Tibial nerve (tissue), 4 donors: Measurements from ENCODE around the gene REEP6. TPM values are rescaled to one million over a fixed set of nuclear protein-coding genes. Genes with fewer than 3 reads are reported as not detected.

Experiments
- DNase-seq, 2 donors: peaks; one replicate each; pipeline ENCODE4 v3.0.0-alpha.2; 2019; ENCODE audit warnings: low spot score in 2 of 2
- H3K27ac ChIP-seq, 4 donors: fragments of 200-600 bp; sonication (generic) in 3 of 4; one replicate each; pipeline ENCODE4 v1.5.1; 2017 to 2019; ENCODE audit warnings: mild to moderate bottlenecking in 1 of 4
- H3K27me3 ChIP-seq, 2 donors: fragments of 200-600 bp; sonication (generic) in 1 of 2; one replicate each; pipeline versions ENCODE4 v1.5.1 to v1.6.0; 2017 to 2019
- H3K36me3 ChIP-seq, 3 donors: fragments of 200-600 bp; sonication (generic); one replicate each; pipeline ENCODE4 v1.5.1; 2018 to 2019
- H3K4me1 ChIP-seq, 4 donors: fragments of 200-600 bp; sonication (generic) in 3 of 4; one replicate each; pipeline ENCODE4 v1.5.1; 2017 to 2019
- H3K4me3 ChIP-seq, 4 donors: fragments of 200-600 bp; sonication (generic) in 3 of 4; one replicate each; pipeline ENCODE4 v1.5.1; 2017 to 2019; ENCODE audit warnings: mild to moderate bottlenecking in 1 of 4, moderate library complexity in 1 of 4
- H3K9me3 ChIP-seq, 4 donors: fragments of 200-600 bp; sonication (generic) in 3 of 4; one replicate each; pipeline ENCODE4 v1.5.1; 2017 to 2019
- CTCF ChIP-seq, 5 experiments: fragments of 200-600 bp in 3 of 5; fragments of 450-650 bp in 2 of 5; sonication (generic) in 3 of 5; IDR thresholded peaks; one replicate each; pipeline ENCODE4 v1.5.1; 2016 to 2019; ENCODE audit warnings: antibody characterized with exemption in 5 of 5, mild to moderate bottlenecking in 3 of 5, moderate library complexity in 2 of 5
- EP300 ChIP-seq, 2 donors: sonication (generic); formaldehyde crosslinking; IDR thresholded peaks; one replicate each; pipeline ENCODE4 v1.6.1; 2017; ENCODE audit warnings: antibody characterized with exemption in 2 of 2, mild to moderate bottlenecking in 1 of 2
- POLR2A ChIP-seq, 2 donors: fragments of 450-650 bp; IDR thresholded peaks; one replicate each; pipeline ENCODE4 v1.6.1; 2017; ENCODE audit warnings: antibody characterized with exemption in 2 of 2, mild to moderate bottlenecking in 2 of 2, moderate library complexity in 2 of 2
- WGBS, 2 donors: methylation state at CpG; one replicate each; pipeline ENCODE4 v1.1.5; 2018; 5-methylcytosine and 5-hydroxymethylcytosine counted together
- total RNA-seq, 4 donors: library from RNA; depleted of rRNA; stranded (reverse); fragments of >200 nt; gene quantifications; one replicate each; pipeline ENCODE4 v1.1.0, GENCODE V29; 2016

The REEP6 gene
- total RNA-seq, 4 donors from 2014 or later = 1.2 to 4.6 (median 2.9) TPM

GRCh38 chr19:1483131-1483978 is 7.6 kb upstream of the REEP6 start:
- Histone ChIP-seq H3K4me1 (peaks cover 0 to 12% (median 5%) of the 10 kb centered on the region in 4 donors), H3K4me3 (no peak overlapping the region), H3K27me3 (no peaks in the 10 kb centered on the region), H3K9me3 (no peaks in the 10 kb centered on the region), H3K36me3 (no peaks in the 10 kb centered on the region), H3K27ac (no peak overlapping the region)
- DNase-seq = no peak
- 89 to 91% methylated on average over 37 to 41 of the region's 77 CpGs for WGBS, 2 donors
- TF ChIP-seq CTCF (IDR thresholded peaks at IDR 0.05) (no peak), EP300 (IDR thresholded peaks at IDR 0.05) (no peak), POLR2A (IDR thresholded peaks at IDR 0.05) (no peak)

GRCh38 chr19:1483979-1484428 is 7.0 kb upstream of the REEP6 start:
- Histone ChIP-seq H3K9me3 (no peaks in the 10 kb centered on the region), H3K36me3 (no peaks in the 10 kb centered on the region), H3K27ac (no peak overlapping the region), H3K4me3 (no peak overlapping the region), H3K4me1 (peaks cover 0 to 9% (median 3%) of the 10 kb centered on the region in 4 donors), H3K27me3 (no peaks in the 10 kb centered on the region)
- TF ChIP-seq EP300 (IDR thresholded peaks at IDR 0.05) (no peak), POLR2A (IDR thresholded peaks at IDR 0.05) (no peak), CTCF (IDR thresholded peaks at IDR 0.05) (no peak)
- WGBS, 2 donors = 87 to 96% methylated on average over 10 to 20 of the region's 23 CpGs
- no peak for DNase-seq

GRCh38 chr19:1486720-1487575 is 4.0 kb upstream of the REEP6 start:
- Histone ChIP-seq H3K27ac (no peak overlapping the region), H3K4me3 (no peak overlapping the region), H3K4me1 (peaks cover 0 to 22% (median 13%) of the 10 kb centered on the region in 4 donors), H3K36me3 (no peaks in the 10 kb centered on the region), H3K27me3 (peaks cover 0 to 7% of the 10 kb centered on the region in 2 donors), H3K9me3 (no peaks in the 10 kb centered on the region)
- 90% methylated on average over 41 to 55 of the region's 56 CpGs for WGBS, 2 donors
- DNase-seq = no peak
- no peak for TF ChIP-seq EP300 (IDR thresholded peaks at IDR 0.05)
- no peak for TF ChIP-seq POLR2A (IDR thresholded peaks at IDR 0.05)
- no peak for TF ChIP-seq CTCF (IDR thresholded peaks at IDR 0.05)

GRCh38 chr19:1487576-1488281 is 3.3 kb upstream of the REEP6 start:
- no peaks in the 10 kb centered on the region for H3K9me3 ChIP-seq
- TF ChIP-seq CTCF (IDR thresholded peaks at IDR 0.05) = no peak
- no peak for TF ChIP-seq EP300 (IDR thresholded peaks at IDR 0.05)
- TF ChIP-seq POLR2A (IDR thresholded peaks at IDR 0.05) = no peak
- no peak overlapping the region for H3K4me3 ChIP-seq
- 87 to 90% methylated on average over 22 to 38 of the region's 40 CpGs for WGBS, 2 donors
- peaks cover 0 to 10% of the 10 kb centered on the region in 2 donors for H3K27me3 ChIP-seq
- no peaks in the 10 kb centered on the region for H3K36me3 ChIP-seq
- no peak for DNase-seq
- H3K4me1 ChIP-seq = peaks cover 0 to 22% (median 13%) of the 10 kb centered on the region in 4 donors
- H3K27ac ChIP-seq = no peak overlapping the region
